GM10266 (cell line): ENCODE results near the gene RAP1A.

Experiments
- DNase-seq: peaks from one replicate; pipeline ENCODE4 v3.0.0; 2012; ENCODE audit errors: extremely low spot score
- TF ChIP-seq, protein P1 (sequence below): IDR thresholded peaks from 2 replicates; pipeline ENCODE4 v1.5.1; 2012; ENCODE audit warnings: mild to moderate bottlenecking, low read depth; ENCODE audit not compliant: control insufficient read depth, insufficient read depth; ENCODE audit errors: missing control alignments

Gene RAP1A

GRCh38 chr1:111621050-111621449 is 1.5 kb downstream of the RAP1A start:
- peak; percentile 48 for DNase-seq

GRCh38 chr1:111622166-111622565 is 2.6 kb downstream of the RAP1A start:
- TF ChIP-seq, protein P1, sequence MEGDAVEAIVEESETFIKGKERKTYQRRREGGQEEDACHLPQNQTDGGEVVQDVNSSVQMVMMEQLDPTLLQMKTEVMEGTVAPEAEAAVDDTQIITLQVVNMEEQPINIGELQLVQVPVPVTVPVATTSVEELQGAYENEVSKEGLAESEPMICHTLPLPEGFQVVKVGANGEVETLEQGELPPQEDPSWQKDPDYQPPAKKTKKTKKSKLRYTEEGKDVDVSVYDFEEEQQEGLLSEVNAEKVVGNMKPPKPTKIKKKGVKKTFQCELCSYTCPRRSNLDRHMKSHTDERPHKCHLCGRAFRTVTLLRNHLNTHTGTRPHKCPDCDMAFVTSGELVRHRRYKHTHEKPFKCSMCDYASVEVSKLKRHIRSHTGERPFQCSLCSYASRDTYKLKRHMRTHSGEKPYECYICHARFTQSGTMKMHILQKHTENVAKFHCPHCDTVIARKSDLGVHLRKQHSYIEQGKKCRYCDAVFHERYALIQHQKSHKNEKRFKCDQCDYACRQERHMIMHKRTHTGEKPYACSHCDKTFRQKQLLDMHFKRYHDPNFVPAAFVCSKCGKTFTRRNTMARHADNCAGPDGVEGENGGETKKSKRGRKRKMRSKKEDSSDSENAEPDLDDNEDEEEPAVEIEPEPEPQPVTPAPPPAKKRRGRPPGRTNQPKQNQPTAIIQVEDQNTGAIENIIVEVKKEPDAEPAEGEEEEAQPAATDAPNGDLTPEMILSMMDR, result no peak
- DNase-seq, result no peak

More at GRCh38 chr1:111621050-111621449, 1.5 kb downstream of the RAP1A start:
- TF ChIP-seq, protein P1, result no peak

DNA sequence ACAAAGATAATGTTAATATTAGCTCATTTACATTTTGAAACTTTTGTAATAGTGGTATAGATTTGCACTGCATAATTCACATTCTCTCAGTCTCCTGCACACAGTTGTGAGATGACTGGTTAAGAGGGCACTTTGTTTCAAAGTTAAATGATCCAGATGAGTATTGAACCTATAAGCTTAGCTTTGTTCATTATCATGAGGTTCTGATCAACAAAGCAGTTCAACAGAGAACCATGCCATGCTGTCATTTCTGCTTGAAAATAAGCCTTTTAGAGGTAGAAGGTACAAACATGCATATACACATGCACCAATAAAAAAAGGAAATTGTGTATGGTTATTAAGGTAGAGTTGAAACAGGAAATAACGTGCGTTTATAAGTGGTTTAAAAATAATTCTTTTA is 4.8 kb downstream of the RAP1A start:
- no peak for DNase-seq
- TF ChIP-seq, protein P1, result no peak

- TF ChIP-seq, protein P1, result no peak
- no peak for DNase-seq
These were observed 5.7 kb downstream of the RAP1A start for GRCh38 chr1:111625276-111625675.

GRCh38 chr1:111628153-111628552 is 8.6 kb downstream of the RAP1A start:
- TF ChIP-seq, protein P1, result no peak
- no peak for DNase-seq

DNA sequence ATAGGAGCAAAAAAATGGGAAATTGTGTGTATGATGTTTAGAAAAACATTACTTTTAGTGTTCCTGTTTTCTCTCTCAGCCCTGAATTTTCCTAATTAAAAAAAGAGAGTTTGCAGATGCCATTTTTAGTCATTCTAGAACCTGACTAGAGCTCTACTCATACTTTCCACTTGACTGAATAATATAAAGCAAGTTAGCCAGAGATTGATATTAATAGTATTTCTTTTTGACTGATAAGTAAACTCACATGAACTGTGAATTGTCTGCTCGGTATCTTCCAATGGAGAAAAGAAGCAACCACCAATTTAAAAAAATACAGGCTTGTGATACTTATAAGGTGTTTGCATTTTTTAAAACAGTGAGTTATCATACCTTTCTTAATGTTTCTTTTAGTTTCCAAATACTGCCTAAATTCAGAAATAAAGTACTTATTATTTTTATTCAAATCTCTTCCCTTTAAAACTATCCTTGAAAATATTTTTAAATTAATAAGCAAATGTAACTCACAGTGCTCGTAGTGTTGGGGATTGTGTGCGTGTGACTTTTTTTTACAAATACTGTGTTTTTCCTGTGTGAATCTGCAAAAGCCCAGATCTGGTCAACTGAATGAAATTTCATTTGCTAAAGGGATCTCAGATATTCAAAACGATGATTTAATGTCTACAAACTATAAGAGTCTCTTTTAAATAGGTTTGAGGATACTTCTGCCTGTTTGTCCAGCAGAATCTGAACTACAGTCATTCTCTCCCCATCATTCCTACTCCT is 9.8 kb downstream of the RAP1A start:
- DNase-seq, result no peak
- TF ChIP-seq, protein P1, result no peak

GRCh38 chr1:111630567-111630966 is 11.0 kb downstream of the RAP1A start:
- no peak for DNase-seq

More at GRCh38 chr1:111630567-111630966, 11.0 kb downstream of the RAP1A start:
- TF ChIP-seq, protein P1, result no peak
